Small intestine (tissue), 4 donors: ENCODE measurements around the gene DIAPH3. TPM values are rescaled to one million over a fixed set of nuclear protein-coding genes. Genes with fewer than 3 reads are reported as not detected.

Source experiments
- polyA plus RNA-seq, 4 donors: library from polyadenylated mRNA; stranded (reverse) in 3 of 4; unstranded in 1 of 4; fragments of 200-250 nt in 3 of 4; fragments of 120-200 nt in 1 of 4; gene quantifications; one replicate each; pipeline versions ENCODE4 v1.2.1 to v1.2.3, GENCODE V29; 2013
- donor health status: healthy with polysubstance abuse.
- donor health status: Bipolar disorder and iron deficiency.
- donor health status: healthy.

The DIAPH3 gene
- polyA plus RNA-seq, 4 donors: 0.67 to 4.2 (median 3.1) TPM

Other genes with a start within 250 kb of the DIAPH3 start
- gene TDRD3, start 233.3 kb upstream of the DIAPH3 start, polyA plus RNA-seq: 10 to 100 TPM in 3 of 4 donors, 1 to 10 TPM in 1; 10.0 to 21.7 (median 10.1) TPM